Astrocyte (in vitro differentiated cells and primary cell): ENCODE results near the gene SNTB2.

ENCODE experiments used
- CTCF ChIP-seq: IDR thresholded peaks from 2 replicates; pipeline ENCODE4 v1.5.1; 2011; ENCODE audit warnings: low read depth, mild to moderate bottlenecking, inconsistent platforms, low read length, moderate library complexity; ENCODE audit not compliant: insufficient read depth
- EZH2 ChIP-seq: IDR thresholded peaks from 2 replicates; pipeline ENCODE4 v1.6.1; 2012; ENCODE audit warnings: mild to moderate bottlenecking, low read length, inconsistent platforms; ENCODE audit not compliant: insufficient read depth

GRCh38 chr16:69273009-69273408, 86.0 kb downstream of the SNTB2 start:
- TF ChIP-seq CTCF = no peak
- no peak for TF ChIP-seq EZH2
